DMS53 treated with DMSO at 0.1 percent for 48 hours (cell line): ENCODE results near the gene EXOC7.
A peak's percentile ranks its signal among the peaks of the same experiment; 100 is the strongest.

ENCODE experiments used
- DNase-seq: peaks from one replicate; lab custom pipeline; 2025; ENCODE audit not compliant: unreplicated experiment; lab: John Stamatoyannopoulos, UW

Gene EXOC7

DNA sequence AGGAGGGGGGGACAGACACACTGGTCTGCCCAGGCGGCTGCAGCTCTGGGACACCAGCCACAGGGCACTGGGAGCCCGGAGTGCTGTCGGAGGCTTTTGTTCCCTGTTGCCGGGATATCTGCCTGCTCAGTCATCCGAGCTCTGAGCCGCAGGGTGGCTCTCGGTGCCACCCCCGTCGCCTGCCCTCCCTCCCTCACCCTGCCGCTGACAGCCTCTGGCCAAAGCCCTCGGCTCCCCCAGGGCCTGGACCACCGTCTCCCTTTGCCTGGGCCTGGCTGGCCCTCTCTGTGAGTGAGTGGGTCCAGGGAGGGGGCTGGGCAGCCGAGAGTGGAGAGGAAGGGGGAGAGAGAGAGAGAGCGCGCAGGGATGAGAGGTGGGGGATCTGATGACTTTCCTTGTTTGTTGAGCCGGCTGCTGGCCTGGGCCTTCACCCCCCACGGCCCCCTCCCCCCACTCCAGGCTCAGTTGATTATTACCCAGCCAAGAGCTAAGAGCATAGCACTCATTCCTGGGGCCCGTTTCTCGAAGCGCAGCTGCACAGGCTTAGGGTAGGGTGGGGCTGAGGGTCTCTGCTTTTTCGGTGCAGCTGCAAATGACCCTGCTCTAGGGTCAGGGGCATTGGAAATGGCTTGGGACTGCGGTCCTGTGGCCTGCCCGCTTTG lies 34.8 kb upstream of the EXOC7 start:
- peak; percentile 66 for DNase-seq

DNA sequence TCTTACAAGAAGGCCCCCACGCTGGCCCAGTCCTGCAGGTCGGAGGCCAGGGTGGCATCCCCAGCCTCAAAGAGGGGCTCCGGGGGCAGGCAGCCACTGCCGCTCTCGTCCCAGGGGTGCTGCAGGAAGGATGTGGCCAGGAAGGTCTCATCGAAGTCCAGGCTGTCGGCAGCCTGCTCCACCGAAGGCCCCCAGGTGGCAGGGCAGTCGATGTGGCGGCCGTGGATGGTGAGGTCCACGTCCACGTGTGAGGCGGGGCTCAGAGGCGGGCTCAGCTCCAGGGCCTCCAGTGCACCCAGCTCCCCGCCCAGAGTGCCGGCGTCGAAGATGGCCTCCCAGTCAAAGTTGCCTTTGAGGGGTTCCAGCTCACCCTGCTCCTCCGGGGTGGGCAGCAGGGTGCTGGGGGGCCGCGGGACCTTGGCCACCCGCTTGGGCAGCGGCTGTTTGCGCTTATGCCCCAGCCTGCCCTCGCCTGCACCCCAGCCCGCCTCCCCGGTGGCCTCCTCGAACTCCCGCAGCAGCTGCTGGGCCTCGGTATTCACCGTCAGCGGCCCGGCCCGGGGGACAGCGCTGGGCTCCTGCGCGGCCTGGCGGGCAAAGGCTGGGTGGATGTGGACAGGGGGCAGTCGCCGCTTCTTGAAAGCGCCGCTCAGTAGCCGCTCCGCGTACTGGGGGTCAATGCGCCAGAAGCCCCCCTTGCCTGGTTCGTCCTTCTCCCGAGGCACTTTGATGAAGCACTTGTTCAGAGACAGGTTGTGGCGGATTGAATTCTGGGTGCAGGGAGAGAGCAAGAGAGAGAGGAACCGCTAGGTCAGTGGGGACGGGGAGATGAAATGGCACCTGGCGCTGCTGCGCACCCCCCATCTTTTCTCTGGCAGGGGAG lies 34.0 kb upstream of the EXOC7 start:
- DNase-seq, result no peak

DNA sequence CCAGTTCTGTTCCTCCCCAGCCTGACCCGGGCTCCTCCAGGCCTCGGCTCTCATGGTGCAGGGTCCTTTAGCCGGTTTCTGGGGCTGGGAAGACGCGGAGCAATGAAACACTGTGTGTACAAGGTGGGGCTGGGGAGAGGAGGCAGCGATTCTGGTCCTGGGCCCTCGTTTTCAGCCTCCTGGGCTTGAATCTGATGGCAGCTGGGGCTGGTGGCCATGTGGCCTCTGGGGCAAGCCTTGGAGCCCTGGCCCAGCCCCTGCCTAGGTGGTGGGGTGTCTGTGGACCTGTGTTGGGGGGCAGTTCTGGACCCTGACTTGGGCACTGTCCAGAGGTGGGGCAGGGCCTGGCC lies 33.4 kb upstream of the EXOC7 start:
- DNase-seq, result no peak

DNA sequence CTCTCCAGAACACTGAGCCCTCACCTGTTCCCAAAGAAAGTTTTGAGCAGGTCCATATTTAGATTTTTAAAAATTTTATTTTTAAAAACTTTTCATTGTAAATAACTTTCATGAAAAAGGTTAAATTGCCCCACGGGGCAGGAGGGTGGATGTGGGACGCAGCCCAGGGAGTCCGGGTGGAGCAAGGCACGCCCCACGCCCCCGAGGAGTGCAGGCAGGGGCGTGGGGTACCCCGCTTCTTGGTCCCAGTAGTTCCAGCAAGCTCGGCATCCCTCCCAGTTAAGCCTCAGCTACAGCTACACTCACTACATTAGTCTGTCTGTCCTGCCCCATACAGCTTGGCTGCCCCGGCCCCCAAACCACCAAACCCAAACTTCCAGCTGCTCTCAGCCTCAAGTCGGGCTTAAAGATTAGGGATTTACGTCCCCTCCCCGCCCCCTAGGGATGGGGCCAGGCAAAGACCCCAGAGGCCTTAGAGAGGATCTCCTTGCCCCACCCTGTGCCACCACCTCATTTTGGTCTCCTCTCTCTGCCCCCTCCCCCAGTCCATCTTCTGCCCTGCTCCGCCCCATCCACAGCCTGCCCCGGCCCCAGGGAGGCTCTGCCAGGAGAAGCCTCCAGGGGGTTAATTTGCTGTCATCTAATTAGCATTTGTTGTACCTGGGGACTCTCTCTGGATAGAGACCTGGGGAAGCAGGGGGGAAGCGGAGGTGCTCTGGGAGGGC lies 32.9 kb upstream of the EXOC7 start:
- DNase-seq, result no peak

DNA sequence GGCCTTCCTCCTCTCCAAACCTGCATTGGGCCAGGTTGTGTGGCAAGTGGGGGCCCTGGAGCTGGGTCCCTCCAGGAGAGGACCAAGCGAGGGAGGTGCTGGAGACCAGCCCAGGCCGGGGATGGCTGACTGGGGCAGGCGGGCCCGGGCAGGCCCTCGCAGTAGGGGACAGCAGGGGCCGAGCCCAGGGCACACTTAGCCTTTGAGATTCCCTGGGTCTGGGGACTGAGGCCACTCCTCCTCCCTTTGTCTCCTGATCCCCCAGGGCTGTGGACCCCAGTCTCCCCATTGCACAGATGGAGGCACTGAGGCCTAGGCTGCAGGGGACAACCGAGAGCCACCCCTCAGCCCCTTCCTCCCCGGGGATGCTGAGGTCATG lies 32.2 kb upstream of the EXOC7 start:
- DNase-seq, result no peak

DNA sequence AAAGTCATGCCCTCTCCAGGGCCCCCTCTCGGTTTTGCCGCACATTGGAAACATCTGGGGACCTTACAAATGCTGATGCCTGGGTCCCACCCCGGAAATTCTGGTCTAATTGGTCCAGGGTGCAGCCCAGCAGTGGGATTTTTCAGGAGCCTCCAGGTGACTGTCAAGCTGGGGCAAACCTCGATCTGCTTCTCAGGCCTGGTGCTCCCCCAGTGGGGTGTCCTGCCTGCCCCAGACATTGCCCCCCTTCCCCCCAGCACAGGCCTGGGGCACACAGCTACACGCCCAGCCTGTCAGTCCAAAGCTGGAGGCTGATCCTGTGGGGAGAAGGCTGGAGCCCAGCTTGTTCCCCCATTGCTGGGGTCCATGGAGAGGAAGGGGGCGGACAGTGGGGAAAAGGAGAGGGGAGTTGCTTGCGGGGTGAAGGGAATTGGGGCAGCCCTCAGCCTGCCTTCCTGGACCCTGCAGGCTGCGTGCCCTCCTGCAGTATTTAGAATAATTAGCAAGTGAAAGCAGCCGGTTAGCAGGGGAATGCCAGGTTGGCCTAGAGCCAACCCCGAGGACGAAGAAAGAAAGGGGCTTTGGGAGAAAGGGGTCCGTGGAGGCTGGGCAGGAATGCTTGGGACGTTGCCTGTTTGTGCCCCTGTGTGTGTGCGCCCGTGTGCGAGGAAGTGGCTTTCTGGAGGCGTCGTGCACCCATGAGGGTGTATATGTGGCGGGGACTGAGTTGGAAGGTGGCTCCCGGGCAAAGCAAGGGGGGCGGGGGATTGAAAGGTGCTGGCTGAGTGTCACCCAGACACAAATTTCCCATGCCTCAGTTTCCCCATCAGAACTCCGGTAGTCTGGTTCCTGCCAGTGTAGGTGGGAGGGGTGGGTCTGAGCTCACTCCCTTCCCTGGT lies 31.6 kb upstream of the EXOC7 start:
- no peak for DNase-seq

DNA sequence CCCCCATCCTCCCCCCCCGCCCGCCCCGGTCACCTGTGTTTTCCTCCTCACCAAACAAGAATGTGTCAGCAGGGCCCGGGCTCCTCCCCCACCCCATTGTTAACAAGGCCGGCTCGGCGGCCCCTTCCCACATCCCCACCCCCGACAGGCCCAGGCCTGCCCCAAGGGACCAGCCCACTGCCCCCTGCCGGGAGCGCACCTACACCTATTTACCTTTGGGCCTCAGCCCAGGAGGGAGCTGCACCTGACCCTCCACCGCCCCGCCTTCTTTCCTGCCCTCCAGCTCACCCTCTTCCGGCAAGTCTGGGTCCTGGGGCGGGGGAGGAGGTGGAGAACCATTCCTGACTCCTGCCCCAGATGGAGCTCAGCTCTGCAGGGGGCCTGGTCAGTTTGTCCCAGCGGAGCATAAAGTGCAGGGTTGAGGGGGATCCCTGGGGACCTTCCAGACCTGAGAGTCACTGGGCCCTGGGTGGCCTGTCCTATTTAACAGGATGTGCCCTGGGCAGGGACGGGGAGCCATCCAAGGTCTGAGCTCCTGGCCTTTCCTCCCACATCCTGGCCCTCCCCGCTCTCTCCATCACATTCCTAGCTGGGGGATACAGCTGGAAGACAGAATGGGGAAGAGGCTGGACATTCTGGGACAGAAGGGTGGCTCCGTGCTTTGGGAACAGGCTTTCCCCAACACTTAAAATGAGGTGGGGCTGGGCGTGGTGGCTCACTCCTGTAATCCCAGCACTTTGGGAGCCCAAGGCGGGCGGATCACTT lies 29.2 kb upstream of the EXOC7 start:
- peak; percentile 87 for DNase-seq

DNA sequence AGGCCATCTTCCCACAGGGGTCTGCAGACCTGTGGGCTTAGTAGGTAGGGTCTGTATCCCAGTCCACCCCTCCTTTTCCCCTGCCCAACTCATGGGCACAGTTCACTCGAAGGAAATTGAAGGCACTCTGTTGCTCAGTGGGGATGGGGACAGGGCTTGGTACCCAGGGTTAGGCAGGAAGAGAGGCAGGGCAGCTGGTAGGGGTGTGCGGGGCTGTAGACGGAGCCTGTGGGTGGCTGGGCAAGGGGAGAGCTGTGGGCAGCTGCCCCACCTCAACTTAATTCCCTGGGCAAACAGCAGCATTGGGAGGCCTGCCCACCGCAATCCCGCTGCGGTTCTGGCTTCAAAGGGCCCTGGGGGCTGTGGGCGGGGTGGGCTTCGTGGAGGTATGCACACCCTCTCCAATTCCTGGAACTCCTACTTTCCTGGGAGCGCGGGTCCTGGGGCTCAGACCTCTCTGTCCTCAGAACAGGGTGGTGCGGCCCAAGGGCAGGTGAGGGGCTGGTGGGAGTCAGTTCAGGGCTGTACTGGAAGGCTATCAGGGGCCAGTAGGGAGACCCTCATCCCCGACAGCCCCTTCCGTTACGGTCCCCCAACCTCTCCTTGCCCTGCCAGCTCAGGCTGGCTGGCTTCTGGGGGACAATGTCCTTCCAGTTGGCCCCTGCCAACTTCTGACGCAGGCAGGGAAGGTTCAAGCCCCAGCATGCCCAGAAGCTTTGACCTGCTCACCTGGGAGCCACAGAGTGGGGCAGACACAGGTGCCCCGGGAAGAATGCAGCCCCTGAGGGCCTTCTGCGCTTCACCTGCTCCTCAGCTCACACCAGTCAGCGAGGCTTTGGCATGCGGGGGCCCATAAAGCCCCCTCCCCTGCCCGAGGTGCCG lies 28.3 kb upstream of the EXOC7 start:
- peak; percentile 37 for DNase-seq

DNA sequence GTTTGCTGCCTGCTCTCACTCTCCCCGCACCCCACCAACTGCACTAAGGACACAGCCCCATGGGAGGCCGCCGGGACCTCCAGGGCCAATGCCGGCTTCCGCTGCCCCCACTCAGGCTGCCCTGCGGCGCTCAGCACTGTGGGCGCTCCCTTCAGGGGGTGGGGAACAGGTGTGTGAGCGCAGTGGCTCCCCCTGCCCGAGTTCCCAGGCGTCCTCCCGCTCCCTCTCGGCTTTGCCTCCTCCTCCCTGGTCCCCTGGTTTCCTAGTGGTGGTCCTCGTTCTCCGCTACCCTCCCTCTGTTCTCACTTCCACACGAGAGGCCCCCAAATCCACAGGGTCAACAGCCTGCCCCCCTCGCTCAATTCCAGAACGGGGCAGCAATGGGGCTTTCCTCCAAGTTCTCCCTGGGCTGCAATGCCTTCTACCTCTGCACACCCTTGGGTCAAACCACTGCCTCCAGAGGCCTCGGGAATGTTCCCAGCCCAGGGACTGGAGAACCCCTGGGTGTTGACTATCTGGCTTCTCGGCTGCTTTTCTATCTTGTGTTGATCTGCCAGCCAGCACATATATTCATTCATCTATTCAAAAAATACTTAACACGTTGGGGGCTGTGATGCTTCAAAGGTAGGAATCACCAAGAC lies 27.6 kb upstream of the EXOC7 start:
- DNase-seq, result no peak

DNA sequence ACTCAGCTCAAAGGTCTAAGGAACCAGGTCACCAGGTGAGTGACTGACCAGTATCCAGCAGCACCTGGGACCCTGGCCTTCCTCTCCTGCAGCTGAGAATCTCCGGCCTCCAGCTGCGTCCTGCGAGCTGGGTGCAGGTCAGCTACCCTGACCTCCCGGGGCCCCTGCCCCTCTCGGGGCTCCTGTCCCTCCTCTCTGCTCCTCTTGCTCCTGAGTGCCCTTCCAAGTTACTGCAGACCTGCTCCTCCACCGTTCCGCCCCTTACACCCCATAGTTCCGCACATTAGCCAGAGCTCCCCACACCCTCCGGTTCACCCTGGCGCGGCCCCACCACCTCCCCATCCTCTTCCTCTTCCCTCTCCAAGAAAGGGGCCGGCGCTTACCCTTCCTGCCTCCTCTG lies 26.9 kb upstream of the EXOC7 start:
- DNase-seq, result no peak

DNA sequence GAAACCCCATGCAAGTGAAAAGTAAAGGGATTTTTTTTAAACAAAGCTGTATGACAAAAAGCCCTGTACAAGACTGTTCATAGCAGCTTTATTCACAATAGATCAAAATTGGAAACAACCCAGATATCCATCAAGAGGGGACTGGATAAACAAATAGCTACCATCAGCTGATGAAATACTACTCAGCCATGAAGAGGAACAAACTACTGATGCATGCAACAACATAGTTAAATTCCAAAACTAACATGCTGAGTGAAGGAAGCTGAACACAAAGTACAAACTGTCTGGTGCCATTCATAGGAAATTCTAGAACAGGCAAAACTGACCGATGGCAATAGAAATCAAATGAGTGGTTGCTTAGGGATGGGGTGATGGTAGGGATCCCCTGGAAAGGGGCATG lies 22.3 kb upstream of the EXOC7 start:
- no peak for DNase-seq

DNA sequence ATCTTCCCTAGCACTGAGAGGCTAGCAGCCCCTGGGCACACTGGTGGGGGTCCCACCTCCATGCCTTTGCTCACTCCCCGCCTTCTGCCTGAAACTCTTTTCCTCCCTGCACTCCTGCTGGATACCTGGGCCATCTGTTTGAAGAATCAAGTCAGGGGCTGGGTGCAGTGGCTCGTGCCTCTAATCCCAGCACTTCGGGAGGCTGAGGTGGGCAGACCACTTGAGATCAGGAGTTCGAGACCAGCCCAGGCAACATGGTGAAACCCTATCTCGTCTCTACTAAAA lies 21.7 kb upstream of the EXOC7 start:
- no peak for DNase-seq

DNA sequence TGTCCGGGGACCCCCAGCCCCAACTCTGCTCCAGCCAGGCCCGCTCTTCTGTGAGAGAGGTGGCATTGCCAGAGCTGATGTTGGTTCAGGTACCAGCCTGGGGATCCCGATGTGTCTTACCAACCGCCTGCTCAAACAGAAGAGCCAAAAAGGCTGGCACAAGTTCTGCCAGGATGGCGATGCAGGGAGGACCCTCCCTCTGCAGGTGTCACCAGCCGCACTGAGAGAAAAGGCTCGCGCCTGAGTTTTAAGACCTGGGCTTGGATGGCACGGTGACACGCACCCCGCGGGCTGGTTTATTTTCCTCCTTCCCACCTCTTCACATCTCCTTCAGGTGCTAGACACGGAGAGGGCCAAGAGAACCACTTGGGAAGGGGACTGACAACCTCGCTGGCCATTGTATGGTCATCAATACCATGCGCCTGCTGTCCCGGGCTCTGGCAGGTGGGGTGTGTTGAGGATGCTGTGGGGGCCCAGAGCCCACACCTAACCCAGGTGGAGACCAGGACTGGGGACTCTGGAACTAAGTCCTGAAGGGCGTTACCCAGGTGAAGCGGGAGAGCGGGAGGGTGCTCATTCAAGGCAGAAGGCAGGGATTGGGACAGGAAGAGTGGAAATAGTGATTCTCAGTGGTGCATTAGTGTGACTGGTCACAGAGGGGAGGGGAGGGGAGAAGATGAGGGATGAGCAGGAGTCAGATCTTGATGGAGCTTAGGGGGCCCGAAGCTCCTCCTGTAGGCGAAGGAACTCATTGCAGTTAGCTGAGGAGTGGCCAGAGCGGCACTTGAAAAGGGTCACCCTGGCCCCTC lies 21.2 kb upstream of the EXOC7 start:
- no peak for DNase-seq

DNA sequence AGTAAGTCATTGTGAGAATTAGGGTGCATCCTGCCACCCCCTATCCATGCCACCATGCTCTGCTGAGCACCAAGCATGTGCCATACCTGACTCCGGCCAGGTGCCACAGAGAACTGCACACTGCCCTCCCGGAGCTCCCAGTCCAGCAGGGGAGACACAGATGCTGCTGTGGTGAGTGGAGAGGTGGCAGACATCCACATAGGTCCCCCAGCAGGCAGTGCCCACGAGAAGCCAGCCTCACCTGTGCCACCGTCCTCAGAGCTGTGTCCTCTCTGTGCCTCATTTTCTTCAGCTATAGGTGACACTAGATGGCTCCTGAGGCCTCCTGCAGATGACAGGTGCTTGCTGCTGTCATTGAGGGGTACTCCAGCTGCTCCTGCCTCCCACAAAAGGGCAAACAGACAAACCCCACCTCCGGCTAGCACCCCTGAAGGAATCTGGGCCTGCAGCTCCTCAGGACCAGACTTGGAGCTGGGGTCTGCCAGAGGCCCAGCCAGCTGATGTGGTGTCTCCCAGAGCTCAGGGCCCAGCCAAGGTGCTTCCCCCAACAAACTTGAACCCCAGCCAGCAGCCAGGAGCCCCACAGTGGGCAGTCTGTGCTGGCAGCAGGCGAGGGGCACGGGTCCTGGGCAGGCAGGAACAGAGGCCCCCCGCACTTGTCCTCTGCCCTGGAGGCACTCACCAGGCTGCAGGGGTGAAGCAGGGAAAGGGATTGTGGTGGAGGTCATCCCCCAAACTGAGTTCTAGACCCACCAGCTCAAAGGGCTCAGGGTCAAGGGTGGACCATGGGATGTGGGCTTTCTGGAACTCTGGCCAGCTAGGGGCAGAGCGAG lies 20.4 kb upstream of the EXOC7 start:
- DNase-seq, result no peak

DNA sequence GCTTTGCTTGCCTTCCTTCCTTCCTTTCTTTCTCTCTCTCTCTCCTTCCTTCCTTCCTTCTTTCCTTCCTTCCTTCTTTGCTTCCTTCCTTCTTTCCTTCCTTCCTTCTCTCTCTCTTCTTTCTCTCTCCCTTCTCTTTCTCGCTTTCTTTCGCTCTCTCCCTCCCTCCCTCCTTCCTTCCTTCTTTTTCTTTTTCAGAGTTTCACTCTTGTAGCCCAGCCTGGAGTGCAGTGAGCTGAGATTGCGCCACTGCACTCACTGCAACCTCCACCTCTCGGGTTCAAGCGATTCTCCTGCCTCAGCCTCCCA lies 19.6 kb upstream of the EXOC7 start:
- DNase-seq, result no peak

DNA sequence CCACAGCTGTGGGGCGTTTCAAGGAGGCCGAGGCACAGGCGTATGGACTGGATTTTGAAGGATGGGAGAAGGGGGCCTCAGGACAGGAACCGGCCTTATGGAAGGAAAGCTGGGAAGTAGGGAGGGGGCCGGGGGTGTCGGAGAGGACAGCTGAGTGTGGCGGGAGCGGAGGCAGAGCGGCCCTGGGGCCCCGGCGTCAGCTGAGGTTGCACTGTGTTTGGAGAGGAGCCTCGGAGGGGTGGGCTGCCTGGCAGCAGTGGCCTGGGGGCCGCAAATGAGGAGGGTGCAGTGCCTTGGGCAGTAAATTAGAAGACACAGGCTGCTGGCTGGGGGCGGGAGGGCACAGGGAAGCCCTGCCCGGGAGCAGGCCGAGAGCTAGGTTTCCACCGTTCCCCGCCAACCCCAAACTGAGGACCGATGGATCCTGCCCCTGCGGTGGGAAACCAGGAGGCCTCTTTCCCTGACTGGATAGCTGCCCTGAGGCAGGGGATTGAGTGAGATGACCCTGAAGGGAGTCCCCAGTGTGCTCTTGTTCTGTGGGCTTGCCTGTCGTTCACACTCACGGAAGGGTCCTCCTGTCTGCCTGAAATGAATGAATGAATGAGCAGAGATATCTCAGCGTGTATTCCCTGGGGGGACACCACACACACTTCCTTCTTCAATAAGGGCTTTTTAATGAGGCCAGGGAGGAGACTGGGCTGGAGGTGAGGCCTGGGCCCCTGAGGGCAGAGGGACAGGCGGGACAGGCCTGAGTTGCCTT lies 19.0 kb upstream of the EXOC7 start:
- DNase-seq, result no peak

DNA sequence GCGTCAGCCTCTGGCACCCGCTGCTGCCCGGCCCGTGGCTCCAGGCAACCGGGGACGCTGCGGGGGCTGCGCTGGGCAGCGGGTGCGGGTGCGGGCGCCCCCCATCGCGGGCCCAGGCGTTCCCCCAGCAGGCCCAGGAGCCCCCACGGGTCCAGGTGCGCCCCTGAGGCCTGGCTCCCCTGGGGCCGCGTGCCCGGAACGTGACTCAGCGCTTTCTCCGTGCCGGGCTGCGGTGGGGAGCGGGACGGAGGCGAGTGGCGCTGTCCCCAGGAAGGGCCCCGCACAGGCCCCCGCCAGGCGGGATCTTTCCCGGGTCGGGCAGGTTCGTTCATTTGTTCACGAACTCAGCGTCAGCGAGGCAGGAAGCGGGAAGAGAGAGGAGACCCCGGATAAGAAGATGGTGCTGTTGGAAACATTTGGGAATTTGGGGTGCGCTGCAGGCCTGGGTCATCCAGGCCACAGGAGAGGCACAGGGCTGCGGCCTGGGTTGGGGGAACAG lies 18.4 kb upstream of the EXOC7 start:
- DNase-seq, result no peak
